ENCODE measurements around the gene HOXC13. TPM values are rescaled to one million over a fixed set of nuclear protein-coding genes. Genes with fewer than 3 reads are reported as not detected.

HOXC13 gene
- total RNA-seq, 1 experiment from 2014 or later: 93.5 TPM

GRCh38 chr12:53963434-53964314 is 25.0 kb downstream of the HOXC13 start:
- Histone ChIP-seq H3K27me3 (ENCODE audit: control insufficient read depth, insufficient read depth, low read length) (no peaks in the 10 kb centered on the region), H3K9me3 (ENCODE audit: control insufficient read depth, insufficient read depth, low read depth, low read length) (no peaks in the 10 kb centered on the region), H3K4me3 (ENCODE audit: low read depth in 2 of 2, low read length in 2 of 2) (no peak overlapping the region), H3K4me1 (ENCODE audit: control insufficient read depth, insufficient read depth, low read length) (peaks cover 68% of the 10 kb centered on the region), H3K27ac (ENCODE audit: low read length) (peak overlapping the region; percentile 100), H3K36me3 (ENCODE audit: control insufficient read depth, insufficient read depth, low read length) (peaks cover 4% of the 10 kb centered on the region; the same call in 1 of the 2 replicates)
- TF ChIP-seq, protein P1, sequence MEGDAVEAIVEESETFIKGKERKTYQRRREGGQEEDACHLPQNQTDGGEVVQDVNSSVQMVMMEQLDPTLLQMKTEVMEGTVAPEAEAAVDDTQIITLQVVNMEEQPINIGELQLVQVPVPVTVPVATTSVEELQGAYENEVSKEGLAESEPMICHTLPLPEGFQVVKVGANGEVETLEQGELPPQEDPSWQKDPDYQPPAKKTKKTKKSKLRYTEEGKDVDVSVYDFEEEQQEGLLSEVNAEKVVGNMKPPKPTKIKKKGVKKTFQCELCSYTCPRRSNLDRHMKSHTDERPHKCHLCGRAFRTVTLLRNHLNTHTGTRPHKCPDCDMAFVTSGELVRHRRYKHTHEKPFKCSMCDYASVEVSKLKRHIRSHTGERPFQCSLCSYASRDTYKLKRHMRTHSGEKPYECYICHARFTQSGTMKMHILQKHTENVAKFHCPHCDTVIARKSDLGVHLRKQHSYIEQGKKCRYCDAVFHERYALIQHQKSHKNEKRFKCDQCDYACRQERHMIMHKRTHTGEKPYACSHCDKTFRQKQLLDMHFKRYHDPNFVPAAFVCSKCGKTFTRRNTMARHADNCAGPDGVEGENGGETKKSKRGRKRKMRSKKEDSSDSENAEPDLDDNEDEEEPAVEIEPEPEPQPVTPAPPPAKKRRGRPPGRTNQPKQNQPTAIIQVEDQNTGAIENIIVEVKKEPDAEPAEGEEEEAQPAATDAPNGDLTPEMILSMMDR (IDR thresholded peaks at IDR 0.05): no peak
- TF ChIP-seq TCF7L2 (IDR thresholded peaks at IDR 0.05; ENCODE audit: low read depth, low read length) (no peak), REST (IDR thresholded peaks at IDR 0.05; ENCODE audit: insufficient read depth in 1 of 2, low read depth in 2 of 2, low read length in 1 of 2) (no peak), SIN3A (IDR thresholded peaks at IDR 0.05; ENCODE audit: borderline replicate concordance, insufficient read depth, low read depth, low read length) (no peak), POLR2AphosphoS5 (IDR thresholded peaks at IDR 0.05; ENCODE audit: low read depth, low read length) (no peak)
- TSS peak; percentile 49 for BruUV-seq (replicated peaks)
- POLR2A ChIA-PET: interaction anchor here (0.5 to 0.7 kb wide), 2 partner anchors 10 to 21 kb away, joined by 3 to 7 read pairs; partner anchors contain the start of gene HOXC10
- no peak for DNase-seq (ENCODE audit: low read depth, low spot score)
- CTCF ChIA-PET: interaction anchor here (0.6 kb wide), 1 partner anchor 45 kb away, joined by 6 read pairs; the partner anchor contains the start of gene HOXC8
- ATAC-seq: no peak
- intact Hi-C loops (cut with micrococcal nuclease; ENCODE audit: unreplicated experiment): no loop called here
- in situ Hi-C loops (cut with HindIII; ENCODE audit: low pct_unique_long_range_greater_than_20kb, low sequenced_read_pairs): no loop called here

- ATAC-seq (no peak), DNase-seq (ENCODE audit: low read depth, low spot score) (no peak)
- TF ChIP-seq SIN3A (IDR thresholded peaks at IDR 0.05; ENCODE audit: borderline replicate concordance, insufficient read depth, low read depth, low read length): no peak
- no peak for TF ChIP-seq REST (IDR thresholded peaks at IDR 0.05; ENCODE audit: insufficient read depth in 1 of 2, low read depth in 2 of 2, low read length in 1 of 2)
- TF ChIP-seq POLR2AphosphoS5 (IDR thresholded peaks at IDR 0.05; ENCODE audit: low read depth, low read length): no peak
- TF ChIP-seq TCF7L2 (IDR thresholded peaks at IDR 0.05; ENCODE audit: low read depth, low read length): no peak
- TF ChIP-seq, protein P1 (IDR thresholded peaks at IDR 0.05): no peak
- Histone ChIP-seq H3K4me1 (ENCODE audit: control insufficient read depth, insufficient read depth, low read length) (peaks cover 71% of the 10 kb centered on the region), H3K9me3 (ENCODE audit: control insufficient read depth, insufficient read depth, low read depth, low read length) (no peaks in the 10 kb centered on the region), H3K27me3 (ENCODE audit: control insufficient read depth, insufficient read depth, low read length) (no peaks in the 10 kb centered on the region), H3K36me3 (ENCODE audit: control insufficient read depth, insufficient read depth, low read length) (peaks cover 4% of the 10 kb centered on the region; the same call in 1 of the 2 replicates), H3K4me3 (ENCODE audit: low read depth in 2 of 2, low read length in 2 of 2) (no peak overlapping the region), H3K27ac (ENCODE audit: low read length) (peak overlapping the region; percentile 100)
- no TSS peak for BruUV-seq (replicated peaks)
- CTCF ChIA-PET: no interaction called here
- intact Hi-C loops (cut with micrococcal nuclease; ENCODE audit: unreplicated experiment): no loop called here
- POLR2A ChIA-PET: interaction anchor here (0.5 to 0.6 kb wide), 2 partner anchors 21 to 26 kb away, joined by 3 to 7 read pairs; partner anchors contain the start of gene HOXC10
- in situ Hi-C loops (cut with HindIII; ENCODE audit: low pct_unique_long_range_greater_than_20kb, low sequenced_read_pairs): no loop called here
Measured at GRCh38 chr12:53964315-53964713, 25.7 kb downstream of the HOXC13 start.

Measured in Panc1 (cell line).